A549 (cell line): ENCODE data around the gene SORCS1.

ENCODE experiments used
- BHLHE40 ChIP-seq: IDR thresholded peaks from 2 replicates; pipeline ENCODE4 v1.6.1; 2012; ENCODE audit warnings: low read depth, low read length, inconsistent platforms
- CBX2 ChIP-seq: fragments of 200-600 bp; sonication (generic); IDR thresholded peaks from 2 replicates; pipeline ENCODE4 v1.6.1; 2016; ENCODE audit warnings: low read depth, mild to moderate bottlenecking, borderline replicate concordance
- CTCF ChIP-seq: fragments of >200 bp; sonication (Bioruptor Twin); formaldehyde crosslinking; IDR thresholded peaks from 3 replicates; pipeline ENCODE4 v1.5.1; 2016
- EP300 ChIP-seq, 2 experiments: fragments of >200 bp; sonication (Bioruptor Twin); formaldehyde crosslinking; IDR thresholded peaks; 2 replicates in 1 of 2; 3 replicates in 1 of 2; pipeline ENCODE4 v1.6.1; 2016 to 2017
- MAX ChIP-seq: IDR thresholded peaks from 2 replicates; pipeline ENCODE4 v1.6.1; 2012
- NPAS2 ChIP-seq: fragments of 250-450 bp; sonication (Bioruptor Pico); IDR thresholded peaks from 2 replicates; pipeline ENCODE4 v1.8.0; 2022; ENCODE audit warnings: mild to moderate bottlenecking, moderate library complexity, borderline replicate concordance
- POLR2AphosphoS2 ChIP-seq: conservative IDR thresholded peaks from 2 replicates; pipeline ENCODE4 v1.6.1; 2012; ENCODE audit warnings: low read length, improper control_type of control experiment, inconsistent platforms
- RAD21 ChIP-seq, 2 experiments: fragments of >200 bp in 1 of 2; sonication (Bioruptor Twin) in 1 of 2; formaldehyde crosslinking in 1 of 2; IDR thresholded peaks in 1 of 2; conservative IDR thresholded peaks in 1 of 2; 2 replicates in 1 of 2; 3 replicates in 1 of 2; pipeline ENCODE4 v1.6.1; 2012 to 2018; ENCODE audit warnings: inconsistent platforms in 1 of 2
- RCOR1 ChIP-seq: fragments of 150-350 bp; IDR thresholded peaks from 2 replicates; pipeline ENCODE4 v1.6.1; 2014; ENCODE audit warnings: antibody characterized with exemption, low read length, low read depth

GRCh38 chr10:106567629-106568028, 596.9 kb downstream of the SORCS1 start:
- TF ChIP-seq POLR2AphosphoS2, result no peak
- no peak for TF ChIP-seq RAD21 (conservative IDR thresholded peaks at IDR 0.05 in 1 of 2, IDR thresholded peaks at IDR 0.05 in 1 of 2)
- TF ChIP-seq BHLHE40, result no peak
- TF ChIP-seq EP300 (IDR thresholded peaks at IDR 0.05), result no peak
- no peak for TF ChIP-seq RCOR1
- no peak for TF ChIP-seq CTCF
- TF ChIP-seq CBX2, result no peak
- TF ChIP-seq NPAS2 (CRISPR knock-in tag), result no peak
- TF ChIP-seq MAX, result no peak
